Activated effector memory CD4-positive, alpha-beta T cell treated with anti-CD3 and anti-CD28 coated beads, Interleukin-2, amount 50 U/mL, for 16 hours (primary cell): Measurements from ENCODE around the gene LPAR5.
A peak's percentile ranks its signal among the peaks of the same experiment; 100 is the strongest.

Source experiments
- DNase-seq: peaks from one replicate; pipeline ENCODE4 v3.0.0-alpha.2; 2020

Gene LPAR5

DNA sequence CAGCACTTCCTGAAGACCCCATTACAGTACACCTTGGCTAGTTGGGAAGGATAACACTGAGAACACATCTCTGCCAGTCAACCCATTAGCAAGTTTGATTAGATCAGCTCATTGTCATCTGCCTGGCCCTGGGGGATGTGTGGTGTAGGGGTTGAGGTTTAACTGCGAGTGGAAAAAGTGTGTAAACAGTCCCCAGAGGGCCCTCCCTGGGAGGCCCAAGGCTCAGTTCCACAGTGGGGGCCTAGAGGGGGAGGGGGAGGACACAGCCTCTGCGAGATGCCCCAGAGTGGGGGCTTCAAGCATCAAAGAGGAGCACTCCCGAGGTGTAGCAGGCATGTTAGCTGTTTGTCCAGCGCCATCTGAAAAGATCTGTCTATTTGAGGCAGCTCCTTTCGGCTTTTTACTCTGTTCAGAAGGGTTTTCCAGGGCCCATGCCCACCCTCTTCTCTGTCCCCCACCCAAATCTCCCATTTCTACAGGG, 344 bp downstream of the LPAR5 start:
- peak; percentile 81 for DNase-seq

DNA sequence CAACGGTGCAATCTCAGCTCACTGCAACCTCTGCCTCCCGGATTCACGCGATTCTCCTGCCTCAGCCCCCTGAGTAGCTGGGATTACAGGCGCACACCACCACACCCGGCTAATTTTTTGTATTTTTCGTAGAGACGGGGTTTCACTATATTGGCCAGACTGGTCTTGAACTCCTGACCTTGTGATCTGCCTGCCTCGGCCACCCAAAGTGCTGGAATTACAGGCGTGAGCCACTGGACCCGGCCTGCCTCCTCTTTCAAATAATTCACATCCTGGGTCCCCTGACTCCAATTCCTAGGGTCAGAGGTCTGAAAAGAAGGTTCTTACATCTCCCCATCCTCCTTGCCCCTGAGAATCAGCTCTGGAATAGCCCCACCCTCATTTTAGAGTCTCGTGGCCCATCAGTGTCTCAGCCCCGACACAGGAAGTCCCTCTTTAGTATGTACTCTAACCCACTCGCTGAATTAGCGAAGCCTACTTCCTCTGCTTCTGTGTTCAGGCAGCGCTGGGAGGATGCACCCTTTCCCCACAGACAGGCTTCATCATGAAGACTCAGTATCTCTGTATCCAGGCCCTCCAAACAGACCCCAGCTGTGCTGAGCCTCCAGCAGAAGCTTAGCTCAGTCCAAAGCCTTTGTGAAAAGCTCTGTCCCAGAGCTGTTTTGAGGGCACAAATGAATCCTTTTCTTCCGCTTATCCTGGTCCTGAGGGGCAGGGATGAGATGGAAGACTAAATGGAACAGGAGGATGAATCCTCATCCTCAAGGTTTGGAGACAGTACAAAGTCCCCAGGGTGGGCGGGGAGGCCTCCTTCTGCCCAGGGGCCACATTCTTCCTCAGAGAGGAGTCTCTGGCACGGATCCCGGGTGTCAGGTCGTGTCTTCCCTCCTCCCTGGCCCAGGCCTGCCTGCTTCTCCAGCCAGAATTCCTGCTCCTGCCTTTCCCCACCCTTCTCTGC, 3.5 kb downstream of the LPAR5 start:
- DNase-seq: peak; percentile 78

DNA sequence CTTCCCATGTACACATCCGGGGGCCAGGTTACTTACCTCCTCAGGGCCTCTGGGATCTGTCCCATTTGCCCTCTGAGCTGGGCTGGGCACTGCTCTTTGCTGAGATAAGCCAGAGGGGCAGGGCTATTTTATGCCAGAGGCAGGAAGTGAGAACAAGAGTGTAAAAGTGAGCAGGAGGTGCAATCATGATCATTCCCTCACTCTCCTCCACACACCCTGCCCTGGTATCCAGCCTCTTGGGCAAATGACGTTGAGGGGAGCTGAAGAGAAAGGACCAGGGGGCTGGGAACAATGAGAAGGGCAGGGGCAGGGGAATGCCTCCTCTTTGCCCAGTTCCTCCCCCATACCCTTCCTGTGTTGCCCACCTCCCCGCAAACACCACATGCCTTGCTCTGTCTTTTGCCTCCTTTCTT, 4.2 kb downstream of the LPAR5 start:
- DNase-seq: no peak

DNA sequence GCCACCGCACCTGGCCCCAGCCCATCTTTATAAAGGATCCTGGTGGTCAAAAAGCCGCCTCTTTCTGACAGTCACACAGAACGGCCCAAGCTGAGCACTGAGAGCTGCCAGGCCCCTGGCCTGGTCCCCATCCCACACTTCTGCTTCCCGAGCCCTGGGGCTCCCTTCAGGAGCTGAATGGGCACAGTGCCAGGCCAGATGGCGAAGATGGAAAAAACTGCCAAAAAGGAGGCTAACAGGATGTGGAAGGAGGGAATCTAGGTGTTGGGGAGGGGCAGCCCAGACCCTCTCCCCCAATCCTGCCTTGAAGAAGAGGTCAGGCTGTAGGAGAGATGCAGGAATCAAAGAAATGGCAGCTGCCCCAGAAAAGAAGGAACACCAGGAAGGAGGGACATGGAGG, 5.0 kb downstream of the LPAR5 start:
- DNase-seq: no peak

DNA sequence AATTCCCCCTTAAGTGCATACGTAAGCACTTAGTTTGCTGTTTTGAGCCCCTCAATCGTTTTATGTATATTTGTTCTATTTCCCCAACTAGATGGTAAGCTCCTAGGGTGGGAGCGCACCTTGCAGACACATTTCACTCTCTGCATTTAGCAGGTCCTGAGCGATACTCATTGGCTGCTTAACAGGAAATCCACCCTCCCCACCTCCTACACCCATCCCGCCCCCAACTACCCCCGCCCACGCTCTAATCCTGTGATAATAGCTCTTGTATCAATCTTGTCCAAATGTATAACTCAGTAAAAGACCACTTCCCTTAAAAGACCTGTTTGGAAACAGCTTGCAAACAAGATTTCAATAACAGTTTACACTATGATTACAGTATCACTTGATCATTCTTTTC, 8.1 kb downstream of the LPAR5 start:
- DNase-seq: peak; percentile 75

DNA sequence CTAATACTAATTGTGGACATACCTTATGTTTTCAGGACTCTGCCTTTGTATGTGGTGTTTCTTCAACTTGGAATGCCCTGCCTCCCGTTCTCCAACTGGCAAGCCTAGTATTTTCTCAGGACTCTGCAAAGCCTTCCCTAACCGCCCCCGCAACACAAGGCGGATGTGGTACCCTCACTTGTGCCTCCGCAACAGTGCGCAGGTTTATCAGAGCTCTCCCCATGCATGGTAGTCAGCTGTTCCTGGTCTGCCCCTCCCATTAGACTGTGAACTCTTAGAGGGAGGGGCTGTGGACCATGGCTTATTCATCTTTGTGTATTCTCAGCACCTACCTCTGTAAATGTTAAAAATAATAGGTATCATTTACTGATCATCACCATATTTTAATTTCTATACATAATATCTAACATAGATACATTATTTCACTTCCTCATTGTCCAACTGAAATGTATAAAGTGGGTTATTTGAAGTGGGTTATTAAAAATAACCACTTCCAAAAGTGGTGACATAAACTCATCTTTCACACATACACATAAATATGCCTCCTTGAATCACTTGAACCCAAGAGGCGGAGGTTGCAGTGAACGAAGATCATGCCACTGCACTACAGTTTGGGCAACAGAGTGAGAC, 9.0 kb downstream of the LPAR5 start:
- no peak for DNase-seq

DNA sequence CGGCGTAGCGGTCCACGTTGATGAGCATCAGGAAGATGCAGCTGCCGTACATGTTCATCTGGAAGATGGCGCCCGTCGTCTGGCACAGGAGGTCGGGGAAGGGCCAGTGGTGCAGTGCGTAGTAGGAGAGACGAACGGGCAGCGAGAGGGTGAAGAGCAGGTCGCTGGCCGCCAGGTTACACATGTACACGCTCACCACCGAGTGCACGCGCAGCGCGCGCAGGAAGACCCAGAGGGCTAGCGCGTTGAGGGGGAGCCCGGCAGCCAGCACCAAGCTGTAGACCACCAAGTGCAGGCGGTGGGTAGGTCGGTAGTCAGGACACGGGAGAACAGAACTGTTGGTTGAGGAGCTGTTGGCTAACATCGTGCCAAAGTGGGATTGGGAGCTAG, 14.9 kb downstream of the LPAR5 start:
- no peak for DNase-seq

DNA sequence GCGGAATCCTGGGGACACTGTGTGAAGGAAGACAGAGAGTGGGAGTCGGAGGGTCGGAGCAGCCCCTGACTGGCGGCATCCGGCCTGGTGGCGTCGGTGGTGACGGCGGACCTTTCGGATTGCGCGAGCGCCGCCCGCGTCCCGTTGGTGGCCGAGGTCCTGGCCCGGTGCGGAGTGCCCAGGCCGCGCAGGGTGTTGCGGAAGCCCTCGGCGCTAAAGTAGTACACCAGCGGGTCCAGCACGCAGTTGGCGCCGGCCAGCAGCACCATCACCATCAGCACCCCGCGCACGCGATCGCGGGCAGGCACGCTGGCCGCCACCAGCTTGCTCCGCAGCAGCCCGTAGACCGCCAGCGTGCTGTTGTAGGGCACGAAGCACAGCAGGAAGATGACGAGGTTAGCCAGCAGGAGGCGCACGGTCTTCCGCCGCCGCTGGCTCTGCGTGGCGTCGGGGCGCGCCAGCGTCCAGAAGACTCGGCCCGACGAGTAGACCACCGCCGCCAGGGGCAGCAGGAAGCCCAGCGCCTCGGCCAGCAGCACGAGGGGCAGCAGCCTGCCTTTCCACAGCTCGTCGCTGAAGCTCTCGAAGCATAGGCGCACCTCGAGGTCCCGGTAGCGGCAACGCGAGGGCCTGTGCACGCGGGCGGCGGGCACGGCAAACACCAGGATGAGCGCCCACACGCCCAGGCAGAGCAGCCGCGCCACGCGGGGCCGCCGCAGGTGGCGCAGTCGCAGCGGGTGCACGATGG, 15.4 kb downstream of the LPAR5 start:
- peak; percentile 82 for DNase-seq

DNA sequence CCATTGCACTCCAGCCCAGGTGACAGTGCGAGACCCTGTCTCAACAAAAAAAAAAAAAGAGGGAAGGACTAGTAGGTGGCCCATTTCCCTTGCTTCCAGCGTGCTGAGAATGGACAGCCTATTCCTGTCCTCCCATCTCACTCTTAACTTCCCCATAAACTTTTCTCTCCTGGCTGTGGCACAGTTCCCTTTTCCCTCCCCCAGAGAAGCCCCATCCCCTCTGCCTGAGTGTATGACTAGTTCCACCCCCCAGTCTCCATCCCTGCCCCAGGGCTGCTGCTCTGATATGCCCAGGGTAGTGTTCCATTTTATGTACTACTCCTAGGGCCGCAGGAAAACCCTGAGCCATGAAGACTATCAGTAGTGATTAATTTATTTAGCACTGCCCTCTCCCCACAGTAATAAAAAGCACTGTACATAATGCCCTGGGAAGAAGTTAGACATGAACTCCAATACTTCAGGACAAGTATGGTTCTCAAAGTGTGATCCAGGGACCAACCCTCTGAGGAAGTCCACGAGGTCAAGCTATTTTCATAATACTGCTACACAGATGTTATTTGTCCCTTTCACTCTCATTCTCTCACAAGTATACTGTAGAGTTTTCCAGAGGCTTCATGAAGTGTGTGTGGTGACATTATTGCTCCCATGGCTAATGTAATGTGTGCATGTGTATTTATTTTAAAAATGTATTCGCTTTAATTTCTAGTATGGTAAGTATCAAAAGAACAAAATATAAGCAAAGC, 17.1 kb downstream of the LPAR5 start:
- no peak for DNase-seq

DNA sequence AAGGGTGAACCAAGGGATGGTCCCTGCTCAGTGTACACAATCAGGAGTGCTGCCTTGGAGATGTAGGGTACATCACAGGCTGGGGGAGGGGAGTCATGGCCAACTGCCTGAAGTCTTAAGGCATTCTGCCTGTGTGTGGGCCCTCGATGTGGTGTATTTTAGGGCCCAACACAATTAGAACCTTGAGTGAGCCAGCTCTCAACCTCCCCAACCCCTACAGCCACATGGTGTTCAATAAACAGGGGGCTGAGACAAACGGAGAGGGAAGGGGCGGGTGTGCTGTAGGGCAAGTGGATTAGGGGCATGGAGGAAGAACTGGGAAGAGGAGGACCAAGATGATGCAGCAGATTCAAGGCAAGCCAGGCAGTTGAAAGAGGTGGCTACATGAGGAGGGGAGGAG, 20.0 kb downstream of the LPAR5 start:
- no peak for DNase-seq

DNA sequence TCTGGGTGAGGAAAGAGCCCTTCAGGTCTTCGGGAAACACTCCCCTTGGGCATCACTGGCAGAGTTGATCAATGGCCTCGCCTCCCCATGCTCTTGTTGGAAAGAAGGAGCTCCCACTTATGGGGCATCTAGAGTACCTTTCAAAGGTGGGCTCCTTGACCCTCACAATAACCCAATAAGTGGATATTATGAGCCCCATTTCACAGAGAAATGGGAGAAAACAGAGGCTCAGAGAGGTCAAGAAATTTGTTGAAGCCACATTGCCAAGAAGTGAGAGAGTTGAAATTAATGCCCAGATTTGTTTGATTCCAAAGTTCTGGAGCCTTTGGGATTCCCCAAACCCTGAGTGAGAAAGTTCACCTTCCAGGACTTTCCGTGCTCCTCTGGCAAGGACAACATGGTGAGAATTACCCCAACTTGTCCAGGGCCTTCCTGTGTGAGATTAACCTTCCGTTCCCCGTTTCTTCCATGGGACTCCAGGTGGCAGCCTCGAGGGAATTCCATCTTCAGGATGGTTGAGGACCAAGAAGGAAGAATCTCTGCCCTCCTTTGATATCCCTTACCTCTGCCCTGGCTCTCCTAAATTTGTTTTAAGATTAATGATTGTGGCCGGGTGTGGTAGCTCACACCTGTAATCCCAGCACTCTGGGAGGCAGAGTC, 21.1 kb downstream of the LPAR5 start:
- no peak for DNase-seq

DNA sequence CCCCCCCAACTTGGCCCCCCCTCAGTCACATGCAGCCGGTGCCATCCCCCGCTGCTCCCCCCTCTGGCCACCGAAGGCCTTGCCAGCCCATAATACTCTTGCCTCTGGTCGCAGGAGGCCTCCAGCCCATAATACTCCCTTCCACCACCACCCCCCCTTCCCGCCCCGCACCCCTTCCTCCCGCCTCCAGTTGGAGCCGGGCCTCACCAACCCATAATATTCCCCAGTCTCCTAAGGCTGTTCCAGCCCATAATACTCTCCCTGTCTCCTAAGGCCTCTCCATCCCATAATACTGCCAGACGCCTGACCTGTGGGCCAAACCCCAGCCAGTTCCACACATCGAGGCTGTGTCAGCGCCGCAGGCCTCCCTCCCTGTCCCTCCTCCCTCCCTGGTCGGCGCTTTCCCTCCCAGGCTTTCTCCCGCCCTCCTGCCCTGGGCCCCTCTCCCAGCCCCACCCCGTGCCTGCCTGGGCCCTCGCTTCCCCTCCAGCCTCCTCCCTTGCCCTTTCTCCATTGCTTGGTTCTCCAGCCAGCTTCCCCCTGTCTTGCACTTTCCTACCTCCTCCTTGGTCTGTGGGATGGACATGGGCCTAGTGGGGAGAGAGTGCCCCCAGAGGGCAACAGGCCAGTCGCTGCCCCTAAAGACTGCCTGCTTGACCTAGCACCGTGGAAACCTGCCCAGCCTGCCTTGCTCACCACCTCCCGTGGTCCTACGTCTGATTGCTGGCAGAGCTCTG, 21.8 kb downstream of the LPAR5 start:
- peak; percentile 67 for DNase-seq

DNA sequence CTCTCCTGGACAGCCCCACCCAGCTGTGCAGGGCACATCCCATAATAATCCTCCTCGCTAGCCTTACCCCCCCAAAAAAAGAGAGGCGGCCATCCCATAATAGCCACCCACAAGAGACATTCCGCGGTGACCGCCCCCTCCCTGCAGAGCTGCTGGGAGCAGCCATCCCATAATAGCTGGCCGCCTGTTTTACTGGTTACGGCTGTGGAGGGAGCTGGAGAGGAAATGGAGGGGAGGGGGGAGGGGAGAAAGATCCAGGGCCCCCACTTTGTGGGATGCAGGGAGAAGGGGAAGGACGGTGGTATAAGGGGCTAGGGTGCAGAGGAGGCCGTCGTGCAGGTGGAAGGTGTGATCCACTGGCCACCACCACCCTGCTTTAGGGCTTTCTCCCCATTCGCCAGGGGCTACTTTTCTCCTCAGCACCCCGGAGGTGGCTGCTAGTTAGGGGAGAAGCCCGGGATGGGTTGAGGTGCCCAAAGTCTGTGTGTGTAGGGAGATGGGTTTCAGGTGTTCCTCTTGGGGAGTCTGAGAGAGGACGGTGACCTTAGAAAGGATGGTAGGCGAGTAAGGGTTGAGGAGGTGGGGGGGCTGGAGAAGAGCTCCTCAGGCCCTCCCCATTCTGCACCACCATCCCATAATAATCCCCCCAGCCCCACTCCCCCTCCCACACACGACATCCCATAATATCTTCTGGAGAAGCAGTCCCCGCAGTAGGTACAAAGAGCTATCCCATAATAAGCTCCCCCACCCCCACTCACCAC, 22.6 kb downstream of the LPAR5 start:
- DNase-seq: no peak

DNA sequence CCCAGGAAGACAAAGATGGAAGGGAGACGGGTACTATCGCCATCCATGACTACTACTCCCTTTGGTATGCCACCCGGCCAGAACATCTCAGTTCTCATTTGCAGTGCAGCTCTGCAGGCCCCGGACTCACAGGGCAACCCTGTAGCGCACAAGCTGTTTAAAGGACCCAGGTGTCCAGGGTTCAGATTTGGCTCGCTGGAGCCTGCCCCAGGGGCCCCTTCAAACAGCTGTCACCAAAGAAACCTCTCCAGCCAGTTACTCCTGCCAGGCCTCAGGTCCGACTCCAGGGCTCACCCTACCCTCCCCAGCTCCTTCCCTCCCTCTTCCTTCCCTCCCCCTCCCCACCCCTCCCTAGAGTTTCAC, 23.1 kb downstream of the LPAR5 start:
- DNase-seq: no peak

DNA sequence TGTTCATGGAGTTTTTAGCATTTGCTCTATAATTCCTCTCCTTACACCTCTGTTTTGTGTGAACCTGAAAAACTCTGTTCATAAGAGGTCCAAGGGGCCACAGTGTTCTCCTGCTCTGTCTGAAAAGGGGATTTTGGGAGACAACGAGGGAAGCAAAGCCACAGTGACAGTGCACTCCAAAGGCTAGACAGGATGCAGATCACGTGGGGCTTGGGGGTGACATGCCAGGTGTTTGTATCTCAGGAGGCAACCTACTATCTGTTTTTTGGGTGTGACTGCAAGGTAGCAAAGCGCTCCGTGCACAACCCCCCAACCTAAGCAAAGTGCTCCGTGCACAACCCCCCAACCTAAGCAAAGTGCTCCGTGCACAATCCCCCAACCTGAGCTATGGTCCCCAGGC, 23.5 kb downstream of the LPAR5 start:
- DNase-seq: peak; percentile 74

DNA sequence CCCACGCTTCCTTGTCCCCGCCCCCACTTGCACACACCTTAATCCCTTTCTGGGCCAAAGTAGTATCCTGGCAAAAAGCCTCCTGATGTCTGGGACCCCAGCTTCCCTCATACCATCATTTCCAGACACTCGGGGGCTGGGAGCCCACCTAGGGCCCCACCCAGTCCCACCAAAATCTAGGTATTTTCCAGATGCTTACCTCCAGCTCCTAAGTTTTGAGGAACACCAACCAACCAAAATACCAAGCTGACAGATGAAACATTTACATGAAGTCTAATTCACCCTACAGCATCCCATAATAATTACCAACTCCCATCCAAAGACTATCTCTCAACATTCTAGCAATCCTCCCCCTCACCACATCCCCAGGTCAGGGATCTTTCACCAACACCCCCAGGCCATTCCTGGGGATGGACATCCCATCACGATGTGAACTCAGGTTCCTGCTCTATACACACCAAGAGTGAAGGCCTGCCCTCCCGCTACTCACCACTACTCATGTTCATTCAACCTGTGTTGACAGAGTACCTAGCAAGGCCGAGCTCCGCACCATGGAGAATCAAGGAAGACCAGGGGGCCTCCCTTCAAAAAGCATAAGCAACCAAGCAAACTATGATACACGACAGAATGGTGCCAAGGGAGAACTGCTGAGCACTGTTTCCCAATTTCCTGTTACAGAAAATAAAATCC, 27.0 kb downstream of the LPAR5 start:
- peak; percentile 77 for DNase-seq

DNA sequence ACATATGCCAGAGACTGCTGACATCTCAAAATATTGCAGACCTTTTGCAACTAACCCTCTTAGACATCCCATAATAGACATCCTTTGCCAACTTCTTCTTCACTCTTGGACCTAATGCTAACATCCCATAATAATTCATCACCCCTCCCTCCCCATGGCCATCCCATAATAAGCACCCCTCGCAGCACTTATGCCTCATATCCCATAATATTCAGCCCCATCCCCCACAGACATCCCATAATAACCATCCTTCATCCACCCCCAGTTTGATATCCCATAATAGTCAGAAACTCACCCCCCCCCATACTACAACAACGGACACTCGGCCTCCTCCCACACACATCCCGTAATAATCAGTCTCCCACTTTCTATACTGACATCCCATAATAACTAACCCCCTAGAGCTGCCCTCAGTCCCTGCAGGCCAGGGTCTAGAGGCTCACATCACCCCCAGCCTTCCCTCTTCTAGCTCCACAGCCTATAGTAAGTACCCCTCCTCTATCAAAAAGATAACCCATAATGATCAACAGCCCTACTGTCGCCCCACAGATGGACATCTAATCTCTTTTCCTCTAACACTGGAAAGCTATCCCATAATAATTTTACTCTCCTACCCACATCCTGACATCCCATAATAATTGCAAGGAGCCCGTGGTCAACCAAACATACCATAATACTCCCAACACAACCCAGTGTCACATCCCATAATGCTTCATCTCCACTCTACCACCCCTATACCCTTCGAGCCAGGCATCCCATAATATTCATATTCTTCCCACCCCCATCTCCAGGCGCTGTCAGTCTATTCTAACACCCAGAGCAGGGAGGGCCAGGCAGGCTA, 27.8 kb downstream of the LPAR5 start:
- DNase-seq: peak; percentile 88

DNA sequence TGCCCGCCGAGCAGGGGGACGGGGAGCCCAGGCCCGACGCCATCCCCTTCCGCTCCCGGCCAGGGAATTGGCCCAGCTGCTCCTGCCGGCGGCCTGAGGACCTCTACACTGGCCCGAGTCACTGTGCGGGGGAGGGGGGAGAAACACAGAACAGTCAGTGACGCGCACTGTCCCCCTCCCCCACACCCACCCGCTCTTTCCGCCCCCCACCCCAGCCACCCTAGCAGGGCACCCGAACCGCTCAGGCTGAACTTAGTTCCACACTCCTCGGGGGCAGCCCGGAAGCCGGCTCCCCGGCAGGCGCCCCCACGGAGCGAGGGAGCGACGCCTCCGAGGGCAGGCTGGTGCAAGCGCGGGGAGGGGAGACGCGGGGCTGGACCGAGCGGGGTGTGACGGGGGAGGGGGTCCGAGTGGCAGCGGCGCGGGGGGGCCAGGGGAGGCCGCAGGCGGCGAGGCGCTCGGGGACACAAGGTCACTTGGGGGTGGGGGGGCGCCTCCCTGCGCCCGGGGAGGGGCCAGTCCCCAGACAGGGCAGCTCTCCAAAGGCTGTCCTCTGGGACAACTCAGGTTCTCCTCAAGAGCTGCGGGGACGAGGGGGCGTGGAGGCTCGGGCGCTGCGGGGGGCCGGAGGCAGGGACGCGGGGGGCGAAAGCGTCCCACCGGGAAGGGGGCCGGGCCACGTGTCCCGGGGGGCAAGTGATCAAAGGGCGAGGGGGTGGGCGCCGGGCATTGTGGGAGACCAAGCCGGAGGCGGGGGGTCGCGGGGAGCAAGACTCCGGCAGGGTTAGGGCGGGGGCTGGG, 29.2 kb downstream of the LPAR5 start:
- peak; percentile 86 for DNase-seq
